ENCODE results near the gene OR51B4. TPM values are rescaled to one million over a fixed set of nuclear protein-coding genes. Genes with fewer than 3 reads are reported as not detected.

Gene OR51B4
- total RNA-seq, 1 experiment from 2014 or later = not detected

DNA sequence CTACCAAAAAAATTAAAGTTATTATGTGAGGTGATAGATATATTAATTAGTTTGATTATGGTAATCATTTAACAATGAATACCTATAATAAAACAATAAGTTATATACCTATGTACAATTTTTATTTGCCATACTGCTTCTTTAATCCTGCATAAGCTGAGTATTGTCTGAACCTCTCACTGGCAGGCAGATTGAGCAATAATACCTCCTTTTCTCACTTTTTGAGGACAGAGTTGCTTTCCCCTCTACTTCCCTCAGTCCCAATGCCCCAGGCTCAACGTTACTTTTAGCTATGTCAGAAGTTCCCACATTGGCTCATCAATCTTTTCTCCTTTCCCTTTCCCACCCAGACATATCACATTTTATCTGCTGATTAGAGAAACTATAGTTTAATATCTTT lies 47.8 kb upstream of the OR51B4 start:
- H3K4me1 ChIP-seq (ENCODE audit: insufficient read depth, low read length) = peaks cover 7% of the 10 kb centered on the region; the same call in 1 of the 2 replicates
- TF ChIP-seq, protein P1, sequence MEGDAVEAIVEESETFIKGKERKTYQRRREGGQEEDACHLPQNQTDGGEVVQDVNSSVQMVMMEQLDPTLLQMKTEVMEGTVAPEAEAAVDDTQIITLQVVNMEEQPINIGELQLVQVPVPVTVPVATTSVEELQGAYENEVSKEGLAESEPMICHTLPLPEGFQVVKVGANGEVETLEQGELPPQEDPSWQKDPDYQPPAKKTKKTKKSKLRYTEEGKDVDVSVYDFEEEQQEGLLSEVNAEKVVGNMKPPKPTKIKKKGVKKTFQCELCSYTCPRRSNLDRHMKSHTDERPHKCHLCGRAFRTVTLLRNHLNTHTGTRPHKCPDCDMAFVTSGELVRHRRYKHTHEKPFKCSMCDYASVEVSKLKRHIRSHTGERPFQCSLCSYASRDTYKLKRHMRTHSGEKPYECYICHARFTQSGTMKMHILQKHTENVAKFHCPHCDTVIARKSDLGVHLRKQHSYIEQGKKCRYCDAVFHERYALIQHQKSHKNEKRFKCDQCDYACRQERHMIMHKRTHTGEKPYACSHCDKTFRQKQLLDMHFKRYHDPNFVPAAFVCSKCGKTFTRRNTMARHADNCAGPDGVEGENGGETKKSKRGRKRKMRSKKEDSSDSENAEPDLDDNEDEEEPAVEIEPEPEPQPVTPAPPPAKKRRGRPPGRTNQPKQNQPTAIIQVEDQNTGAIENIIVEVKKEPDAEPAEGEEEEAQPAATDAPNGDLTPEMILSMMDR (conservative IDR thresholded peaks at IDR 0.05) = no peak
- H3K18ac ChIP-seq (ENCODE audit: insufficient read length, low read depth, low read length) = no peak overlapping the region
- H3K4ac ChIP-seq (ENCODE audit: low read depth, low read length) = no peak overlapping the region
- no CpG with 5 or more reads among the region's 1 CpG for WGBS (ENCODE audit: extremely low coverage, insufficient read length, low lambda C conversion rate)
- no peak overlapping the region for H3K56ac ChIP-seq (ENCODE audit: insufficient read length, low read depth, low read length)
- H2BK120ac ChIP-seq (ENCODE audit: low read depth, low read length, poor library complexity, severe bottlenecking) = no peak overlapping the region
- H2BK20ac ChIP-seq (ENCODE audit: low read depth, low read length, poor library complexity, severe bottlenecking) = no peak overlapping the region
- H3K14ac ChIP-seq (ENCODE audit: insufficient read depth, low read length) = no peak overlapping the region
- H3K23ac ChIP-seq (ENCODE audit: insufficient read length, low read depth, low read length) = no peak overlapping the region
- H3K9ac ChIP-seq (ENCODE audit: extremely low read depth, insufficient read length, low read length) = no peak overlapping the region
- H3K23me2 ChIP-seq (ENCODE audit: insufficient read length, low read depth, low read length, poor library complexity, severe bottlenecking) = no peaks in the 10 kb centered on the region
- no peak for DNase-seq
- Mint-ChIP-seq H3K9me3 (no peaks in the 10 kb centered on the region), H3K27ac (no peak overlapping the region), H3K4me1 (peaks cover 14 to 15% of the 10 kb centered on the region in 2 experiments), H3K27me3 (ENCODE audit: low read depth) (no peaks in the 10 kb centered on the region), H3K36me3 (ENCODE audit: insufficient read depth in 1 of 3, low read depth in 3 of 3) (no peaks in the 10 kb centered on the region), H3K4me3 (no peak overlapping the region; a peak in 1 of 5 replicates)
- no peaks in the 10 kb centered on the region for H3K9me3 ChIP-seq (ENCODE audit: control insufficient read depth, low read depth, low read length)
- no peak overlapping the region for H3K27ac ChIP-seq (ENCODE audit: insufficient read length, low read depth, low read length)
- H2BK15ac ChIP-seq (ENCODE audit: low read depth, low read length) = no peak overlapping the region
- H3K79me1 ChIP-seq (ENCODE audit: insufficient read depth, low read depth, low read length, poor library complexity, severe bottlenecking) = no peaks in the 10 kb centered on the region
- no peaks in the 10 kb centered on the region for H4K20me1 ChIP-seq (ENCODE audit: control insufficient read depth, insufficient read depth, insufficient read length)
- no peak overlapping the region for H3T11ph ChIP-seq (ENCODE audit: low read length)
- H3K4me2 ChIP-seq (ENCODE audit: insufficient read depth, insufficient read length, low read length) = no peak overlapping the region
- H3K79me2 ChIP-seq (ENCODE audit: insufficient read depth, low read length) = no peaks in the 10 kb centered on the region
- no peak overlapping the region for H4K8ac ChIP-seq (replicated peaks; ENCODE audit: insufficient read length, low read depth, low read length)
- H4K5ac ChIP-seq (ENCODE audit: insufficient read length, low read depth, low read length) = no peak overlapping the region
- no peak overlapping the region for H2BK12ac ChIP-seq (ENCODE audit: insufficient read length, low read depth, low read length)
- no peak overlapping the region for H2AK5ac ChIP-seq (ENCODE audit: insufficient read length, low read length)
- H3K27me3 ChIP-seq (ENCODE audit: insufficient read depth, low read length) = no peaks in the 10 kb centered on the region
- no peak overlapping the region for H2BK5ac ChIP-seq (ENCODE audit: insufficient read length, low read length)
- no peak overlapping the region for H2AFZ ChIP-seq (ENCODE audit: low read length)
- H4K91ac ChIP-seq (ENCODE audit: insufficient read length, low read depth, low read length) = no peak overlapping the region

Measured in H9 (cell line).